UCSD-AML1 (cell line): ENCODE measurements around the gene SUOX.
A peak's percentile ranks its signal among the peaks of the same experiment; 100 is the strongest.
"Not testable (repeated sequence)": the region's sequence is repeated elsewhere in the genome, so short reads cannot be mapped to it uniquely, and the experiment has no call there.

Experiments
- DNase-seq: peaks from one replicate; lab custom pipeline; 2025; ENCODE audit not compliant: unreplicated experiment; lab: John Stamatoyannopoulos, UW

The SUOX gene

DNA sequence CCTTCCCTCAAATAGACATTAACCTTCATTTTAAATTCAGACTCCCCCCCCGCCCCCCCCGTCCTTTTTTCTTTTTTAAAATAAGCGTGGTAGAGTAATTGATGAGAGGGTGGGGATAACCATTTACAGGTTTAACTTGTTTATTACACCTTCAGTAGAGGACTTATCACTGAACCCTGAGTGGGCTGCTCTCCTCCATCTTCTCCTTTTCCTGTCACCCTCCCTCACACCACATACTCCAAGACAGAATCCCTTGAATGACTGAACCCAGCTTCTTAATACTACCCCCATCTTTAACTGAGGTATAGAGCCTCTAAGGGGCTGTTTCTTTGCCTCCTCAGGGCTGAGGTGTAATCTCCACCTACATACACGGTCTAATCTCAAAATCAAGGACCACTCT, 20.1 kb downstream of the SUOX start:
- DNase-seq: no peak

DNA sequence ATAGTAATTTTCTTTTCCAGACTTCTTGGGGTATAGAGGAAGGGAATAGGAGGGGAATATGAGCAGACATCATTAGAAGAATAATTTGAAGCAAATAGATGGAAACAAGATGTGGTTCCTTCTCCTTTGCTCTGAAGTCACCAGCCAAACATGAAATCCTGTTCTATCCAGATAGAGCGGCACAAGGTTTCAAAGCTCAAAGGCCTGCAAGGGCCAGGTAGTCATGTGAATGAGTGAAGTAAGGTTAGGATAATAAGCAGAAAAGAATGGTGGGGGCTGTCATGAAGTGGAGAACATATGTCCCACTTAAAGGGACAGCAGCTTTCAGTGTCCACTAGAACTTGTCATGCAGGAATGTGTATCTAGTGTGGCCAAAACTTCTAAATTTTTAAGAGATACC, 21.3 kb downstream of the SUOX start:
- DNase-seq: no peak

DNA sequence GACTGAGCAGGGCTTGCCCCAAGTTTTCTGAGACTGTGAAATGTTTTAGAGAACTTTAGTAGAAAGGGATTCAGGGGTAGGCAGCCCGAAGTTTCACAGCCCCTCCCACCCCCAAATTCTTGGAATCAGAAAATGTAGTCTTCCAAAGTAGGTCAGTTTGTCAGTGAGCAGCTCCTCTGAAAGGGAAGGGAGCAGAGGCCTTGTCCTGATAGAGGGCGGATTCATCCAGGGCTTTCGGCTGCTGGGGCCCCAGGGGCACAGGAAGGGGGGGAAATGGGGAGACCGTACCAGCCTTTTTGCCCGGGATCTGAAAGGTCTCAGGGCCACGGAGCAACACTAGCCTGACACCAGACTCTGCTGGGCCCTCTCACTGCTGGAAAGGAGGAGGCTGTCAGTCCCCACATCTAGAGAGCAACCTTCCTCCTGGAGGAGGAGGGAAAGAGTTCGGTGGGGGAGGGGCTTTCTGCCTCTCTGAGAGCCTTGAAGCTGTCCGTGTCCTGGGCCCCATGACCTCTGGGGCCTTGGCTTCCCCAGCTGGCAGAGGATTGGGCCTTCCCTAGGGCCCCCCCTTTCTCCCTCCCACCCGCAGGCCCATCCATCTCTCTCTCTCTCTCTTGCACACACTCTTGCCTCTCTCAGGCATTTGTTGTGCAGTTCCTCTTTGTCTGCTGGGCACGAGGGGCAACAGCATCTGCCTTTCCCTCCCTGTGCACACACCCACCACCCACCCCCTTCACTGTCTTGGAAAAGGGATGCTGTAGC, 23.5 kb downstream of the SUOX start, which contains the start of gene IKZF4:
Gene IKZF4 (plus strand): TSS at position 621 of the 762 bp plus-strand sequence. CDS start 451 bp downstream, outside the sequence.
- peak; percentile 73 for DNase-seq

DNA sequence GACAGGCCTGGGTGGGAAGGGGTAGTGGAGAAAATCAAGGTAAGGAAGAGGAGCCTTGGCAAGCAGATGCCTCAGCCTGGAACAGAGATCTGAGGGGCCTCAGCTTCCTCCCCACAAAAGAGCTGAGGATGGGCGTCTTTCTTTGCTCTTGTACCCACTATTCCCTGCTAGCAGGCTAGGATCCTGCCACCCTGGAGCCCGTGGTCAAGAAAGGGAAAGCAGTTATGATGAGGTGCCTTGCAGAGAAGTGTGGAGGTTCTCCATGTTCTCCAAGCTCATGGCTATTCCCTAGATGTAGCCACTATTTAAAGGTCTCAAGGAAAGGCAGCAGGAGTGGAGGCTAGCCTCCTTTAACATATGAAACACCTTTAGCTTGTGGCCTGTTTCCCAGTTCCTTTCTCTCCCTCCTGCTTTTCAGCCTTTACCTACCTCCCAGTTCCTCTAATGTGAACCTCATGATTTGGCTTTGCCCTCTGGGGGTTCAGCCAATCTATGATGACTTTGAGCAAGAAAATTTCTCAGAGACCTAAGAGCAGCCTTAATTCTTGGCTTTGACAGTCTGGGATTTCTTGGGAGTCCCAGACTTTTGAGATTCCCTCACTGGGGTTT, 24.9 kb downstream of the SUOX start:
- peak; percentile 42 for DNase-seq

DNA sequence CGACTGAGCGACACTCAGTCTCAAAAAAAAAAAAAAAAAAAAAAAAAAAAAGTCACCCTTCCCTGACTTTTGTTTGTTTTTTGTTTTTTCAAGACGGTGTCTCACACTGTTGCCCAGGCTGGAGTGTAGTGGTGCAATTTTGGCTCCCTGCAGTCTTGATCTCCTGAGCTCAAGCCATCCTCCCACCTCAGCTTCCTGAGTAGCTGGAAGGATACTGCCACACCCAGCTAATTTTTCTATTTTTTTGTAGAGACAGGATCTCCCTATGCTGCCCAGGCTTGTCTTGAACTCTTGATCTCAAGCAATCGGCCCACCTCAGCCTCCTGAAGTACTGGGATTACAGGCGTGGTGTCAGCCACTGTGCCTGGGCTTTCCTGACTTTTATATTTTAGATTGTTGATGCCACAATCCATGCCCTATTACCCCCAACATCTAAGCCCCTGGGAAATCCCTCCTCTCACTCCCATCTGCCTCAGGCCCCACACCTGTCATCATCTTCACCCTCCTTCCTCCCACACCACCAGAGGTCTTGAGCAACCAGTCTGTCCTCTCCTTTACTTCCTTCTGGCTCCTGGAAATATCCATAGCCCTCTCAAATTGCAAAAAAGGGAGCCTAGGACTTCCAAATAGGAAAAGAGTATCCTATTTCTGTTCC, 31.6 kb downstream of the SUOX start:
- no peak for DNase-seq

DNA sequence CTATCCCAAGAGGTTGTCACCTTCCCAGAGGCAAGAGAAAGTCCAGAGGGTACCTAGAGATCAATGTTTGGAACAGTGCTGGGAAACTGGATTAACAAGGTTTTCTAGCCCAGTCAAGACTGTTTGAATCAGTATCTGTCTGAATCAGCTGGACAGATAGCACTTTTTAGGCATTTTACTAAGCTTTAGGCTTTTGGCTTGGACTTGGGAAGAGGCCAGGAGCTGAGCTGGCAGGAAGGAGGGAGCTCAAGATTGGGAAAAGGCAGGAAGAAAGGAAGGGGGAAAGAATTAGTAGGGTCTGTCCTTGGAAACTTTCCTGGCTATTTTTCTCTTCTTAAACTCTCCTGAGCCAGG, 32.1 kb downstream of the SUOX start:
- DNase-seq: no peak

DNA sequence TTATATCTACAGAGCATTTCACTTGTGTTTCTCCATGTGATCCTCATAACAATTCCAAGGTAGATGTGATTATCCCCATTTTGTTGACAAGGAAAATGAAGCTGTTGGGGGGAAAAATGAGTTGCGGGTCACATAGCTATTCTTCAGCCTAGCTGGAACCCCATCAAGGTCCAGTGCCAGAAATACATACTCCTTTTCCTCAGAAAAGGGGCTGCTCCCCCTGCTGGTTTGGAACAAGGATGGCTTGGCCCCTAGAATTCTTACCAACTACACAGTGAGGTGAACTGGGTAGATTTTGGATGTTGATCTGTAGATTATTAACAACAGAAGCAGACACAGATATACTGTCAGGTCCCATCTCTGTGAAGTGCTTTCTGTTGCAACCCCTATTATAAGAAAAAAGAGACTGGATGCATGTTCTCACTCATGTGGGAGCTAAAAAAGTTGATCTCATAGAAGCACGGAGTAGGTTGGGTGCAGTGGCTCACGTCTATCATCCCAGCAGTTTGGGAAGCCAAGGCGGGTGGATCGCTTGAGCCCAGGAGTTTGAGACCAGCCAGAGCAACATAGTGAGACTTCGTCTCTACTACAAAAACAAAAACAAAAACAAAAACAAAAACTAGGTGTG, 32.7 kb downstream of the SUOX start:
- peak; percentile 20 for DNase-seq

DNA sequence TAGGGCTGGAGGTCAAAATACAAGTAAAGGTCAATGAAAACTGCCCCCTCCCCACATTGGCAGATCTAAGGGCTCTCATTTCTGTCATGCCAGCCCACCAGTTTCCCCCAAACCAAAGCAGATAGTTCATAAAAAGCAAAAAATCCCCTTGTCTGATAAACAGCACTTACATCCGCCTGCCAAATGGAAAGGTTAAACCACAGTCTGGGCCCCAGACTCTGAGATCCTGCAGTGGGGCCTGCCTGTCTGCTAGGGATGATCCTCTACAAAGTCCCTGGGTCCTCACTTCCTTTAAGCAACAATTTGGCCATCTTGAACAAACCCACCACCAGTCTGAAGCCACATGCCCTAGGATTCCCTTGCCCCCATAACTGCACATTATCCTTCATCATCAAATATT, 34.9 kb downstream of the SUOX start:
- DNase-seq: no peak

DNA sequence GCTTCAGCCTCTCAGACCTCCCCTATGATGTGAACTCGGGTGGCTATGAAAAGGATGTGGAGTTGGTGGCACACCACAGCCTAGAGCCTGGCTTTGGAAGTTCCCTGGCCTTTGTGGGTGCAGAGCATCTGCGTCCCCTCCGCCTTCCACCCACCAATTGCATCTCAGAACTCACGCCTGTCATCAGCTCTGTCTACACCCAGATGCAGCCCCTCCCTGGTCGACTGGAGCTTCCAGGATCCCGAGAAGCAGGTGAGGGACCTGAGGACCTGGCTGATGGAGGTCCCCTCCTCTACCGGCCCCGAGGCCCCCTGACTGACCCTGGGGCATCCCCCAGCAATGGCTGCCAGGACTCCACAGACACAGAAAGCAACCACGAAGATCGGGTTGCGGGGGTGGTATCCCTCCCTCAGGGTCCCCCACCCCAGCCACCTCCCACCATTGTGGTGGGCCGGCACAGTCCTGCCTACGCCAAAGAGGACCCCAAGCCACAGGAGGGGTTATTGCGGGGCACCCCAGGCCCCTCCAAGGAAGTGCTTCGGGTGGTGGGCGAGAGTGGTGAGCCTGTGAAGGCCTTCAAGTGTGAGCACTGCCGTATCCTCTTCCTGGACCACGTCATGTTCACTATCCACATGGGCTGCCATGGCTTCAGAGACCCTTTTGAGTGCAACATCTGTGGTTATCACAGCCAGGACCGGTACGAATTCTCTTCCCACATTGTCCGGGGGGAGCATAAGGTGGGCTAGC, 37.7 kb downstream of the SUOX start:
- DNase-seq: no peak

DNA sequence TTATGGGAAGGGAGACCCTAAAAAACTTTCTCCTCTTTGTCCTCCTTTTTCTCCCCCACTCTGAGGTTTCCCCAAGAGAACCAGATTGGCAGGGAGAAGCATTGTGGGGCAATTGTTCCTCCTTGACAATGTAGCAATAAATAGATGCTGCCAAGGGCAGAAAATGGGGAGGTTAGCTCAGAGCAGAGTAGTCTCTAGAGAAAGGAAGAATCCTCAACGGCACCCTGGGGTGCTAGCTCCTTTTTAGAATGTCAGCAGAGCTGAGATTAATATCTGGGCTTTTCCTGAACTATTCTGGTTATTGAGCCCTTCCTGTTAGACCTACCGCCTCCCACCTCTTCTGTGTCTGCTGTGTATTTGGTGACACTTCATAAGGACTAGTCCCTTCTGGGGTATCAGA, 40.1 kb downstream of the SUOX start:
- no peak for DNase-seq

DNA sequence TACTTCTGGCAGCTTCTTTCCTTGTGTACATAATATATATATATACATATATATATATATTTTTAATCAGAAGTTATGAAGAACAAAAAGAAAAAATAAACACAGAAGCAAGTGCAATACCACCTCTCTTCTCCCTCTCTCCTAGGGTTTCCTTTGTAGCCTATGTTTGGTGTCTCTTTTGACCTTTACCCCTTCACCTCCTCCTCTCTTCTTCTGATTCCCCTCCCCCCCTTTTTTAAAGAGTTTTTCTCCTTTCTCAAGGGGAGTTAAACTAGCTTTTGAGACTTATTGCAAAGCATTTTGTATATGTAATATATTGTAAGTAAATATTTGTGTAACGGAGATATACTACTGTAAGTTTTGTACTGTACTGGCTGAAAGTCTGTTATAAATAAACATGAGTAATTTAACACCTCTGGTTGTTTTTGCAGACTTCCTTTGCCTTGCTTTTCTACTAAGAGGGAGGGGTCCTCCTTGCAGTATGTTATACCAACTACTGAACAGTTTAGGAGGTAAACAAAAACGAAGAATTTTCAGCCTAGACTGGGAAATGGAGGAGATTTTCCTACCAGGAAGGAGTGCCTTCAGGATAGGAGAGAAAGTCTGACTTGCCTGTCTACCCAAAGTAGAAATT, 41.1 kb downstream of the SUOX start:
- DNase-seq: no peak

DNA sequence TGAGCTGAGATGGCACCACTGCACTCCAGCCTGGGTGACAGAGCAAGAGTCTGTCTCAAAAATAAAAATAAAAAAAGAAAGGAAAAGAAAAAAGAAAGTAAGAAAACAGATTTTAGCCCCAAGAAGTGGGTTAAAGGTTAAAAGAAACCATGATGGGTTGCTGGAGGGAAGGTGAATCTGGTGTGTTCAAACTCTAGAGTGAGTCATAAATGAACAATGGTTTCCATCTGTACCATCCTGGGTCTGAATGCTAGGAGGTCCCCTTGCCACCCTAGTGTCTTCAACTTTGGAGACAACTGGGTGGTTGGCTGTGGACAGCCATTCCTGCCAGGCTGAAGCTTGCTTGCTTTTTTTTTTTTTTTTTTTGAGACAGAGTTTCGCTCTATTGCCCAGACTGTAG, 43.1 kb downstream of the SUOX start:
- no peak for DNase-seq

DNA sequence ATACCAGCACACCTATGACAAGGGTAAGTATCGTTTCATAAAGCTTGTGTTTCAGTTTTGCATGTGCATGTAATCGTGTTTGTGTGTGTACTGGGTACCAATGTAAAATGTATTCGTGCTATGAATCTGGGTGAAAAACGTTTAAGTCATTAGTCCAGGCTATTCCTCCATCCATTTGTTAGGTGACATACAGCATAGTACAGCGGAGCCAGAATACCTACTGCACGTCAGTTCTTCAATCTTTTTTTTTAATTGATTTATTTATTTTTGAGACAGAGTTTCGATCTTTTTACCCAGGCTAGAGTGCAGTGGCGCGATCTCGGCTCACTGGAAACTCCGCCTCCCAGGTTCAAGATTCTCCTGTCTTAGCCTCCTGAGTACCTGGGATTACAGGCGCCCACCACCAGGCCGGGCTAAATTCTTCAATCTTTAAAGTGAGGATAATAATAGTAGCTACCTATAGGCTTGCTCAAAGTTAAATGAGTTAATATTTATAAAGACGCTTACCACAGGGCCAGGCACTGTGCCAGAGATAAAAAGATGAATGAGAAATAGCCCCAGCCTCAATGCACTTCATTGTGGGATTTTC, 44.0 kb downstream of the SUOX start:
- DNase-seq: no peak

DNA sequence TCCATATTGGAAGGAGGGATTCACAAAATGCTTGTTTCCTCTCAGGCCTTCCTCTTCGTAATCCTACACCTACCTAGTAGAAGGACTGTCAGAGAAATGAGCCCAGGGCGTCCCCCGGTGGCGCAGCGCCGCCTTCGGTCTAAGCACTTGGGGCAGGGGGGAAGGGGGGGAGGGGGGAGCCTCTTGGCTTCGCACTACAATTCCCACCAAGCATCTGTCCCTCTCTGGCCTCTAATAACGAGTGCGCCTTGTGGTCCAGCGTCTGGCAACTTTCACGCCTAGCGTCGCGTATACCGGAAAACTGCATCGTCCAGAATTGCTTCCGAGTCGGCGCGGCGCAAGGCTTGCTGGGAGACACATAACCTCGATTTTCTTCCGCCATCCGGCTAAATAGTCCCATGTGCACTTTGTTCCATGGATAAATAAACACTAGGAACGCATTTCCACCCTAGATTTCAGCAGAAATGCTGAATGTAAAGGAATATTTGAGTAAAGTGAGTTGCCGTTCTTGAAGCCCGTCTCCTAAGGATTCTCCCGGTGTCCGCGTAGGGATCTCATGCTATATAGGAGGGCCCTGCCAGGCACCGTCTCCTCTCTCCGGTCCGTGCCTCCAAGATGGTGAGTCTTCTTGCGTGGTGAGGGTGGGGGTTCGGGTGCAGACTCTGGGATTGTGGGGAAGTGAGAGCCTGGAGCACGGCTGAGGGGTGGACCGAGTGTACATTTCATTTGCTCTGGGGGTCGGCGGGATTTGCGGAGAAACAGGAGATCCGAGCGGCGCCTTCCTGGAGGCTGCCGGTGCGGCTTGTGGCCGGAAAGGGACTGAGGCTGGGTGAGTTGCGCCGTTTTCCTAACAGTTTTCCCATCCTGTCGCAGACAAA, 44.7 kb downstream of the SUOX start, which contains the start of gene RPS26:
Gene RPS26 (plus strand): TSS at position 367 of the 878 bp plus-strand sequence. CDS start 249 bp downstream, at position 616.
- DNase-seq: peak; percentile 96

DNA sequence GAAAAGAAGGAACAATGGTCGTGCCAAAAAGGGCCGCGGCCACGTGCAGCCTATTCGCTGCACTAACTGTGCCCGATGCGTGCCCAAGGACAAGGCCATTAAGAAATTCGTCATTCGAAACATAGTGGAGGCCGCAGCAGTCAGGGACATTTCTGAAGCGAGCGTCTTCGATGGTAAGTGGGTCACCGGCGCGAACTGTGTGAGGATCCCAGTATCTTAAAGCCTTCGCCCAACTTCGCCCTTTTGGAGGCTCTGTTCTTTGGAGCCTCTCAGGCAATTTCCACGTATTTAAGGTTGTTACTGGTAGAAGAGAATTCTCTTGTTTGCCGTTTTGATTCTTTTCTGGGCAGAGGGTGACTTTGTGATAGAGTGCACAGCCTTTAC, 45.3 kb downstream of the SUOX start:
- DNase-seq: not testable (repeated sequence)

DNA sequence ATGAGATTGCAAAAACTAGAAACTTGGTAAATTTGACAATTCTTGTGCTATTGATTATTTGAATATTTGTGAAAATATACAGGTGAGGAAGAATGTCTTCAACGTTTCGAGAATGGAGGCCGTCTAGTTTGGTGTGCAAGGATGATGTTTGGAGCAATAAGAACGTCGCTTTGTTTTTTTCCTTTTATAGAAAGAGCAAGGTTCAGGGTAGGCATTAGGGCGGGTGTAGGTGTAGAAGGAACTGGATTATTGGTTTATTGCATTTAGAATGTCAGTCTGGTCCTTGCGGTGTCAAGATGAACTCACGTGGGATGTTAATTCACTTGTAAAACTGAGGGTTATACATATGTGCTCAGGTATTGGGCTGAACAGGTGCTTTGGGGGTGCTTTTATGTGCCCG, 45.8 kb downstream of the SUOX start:
- no peak for DNase-seq

DNA sequence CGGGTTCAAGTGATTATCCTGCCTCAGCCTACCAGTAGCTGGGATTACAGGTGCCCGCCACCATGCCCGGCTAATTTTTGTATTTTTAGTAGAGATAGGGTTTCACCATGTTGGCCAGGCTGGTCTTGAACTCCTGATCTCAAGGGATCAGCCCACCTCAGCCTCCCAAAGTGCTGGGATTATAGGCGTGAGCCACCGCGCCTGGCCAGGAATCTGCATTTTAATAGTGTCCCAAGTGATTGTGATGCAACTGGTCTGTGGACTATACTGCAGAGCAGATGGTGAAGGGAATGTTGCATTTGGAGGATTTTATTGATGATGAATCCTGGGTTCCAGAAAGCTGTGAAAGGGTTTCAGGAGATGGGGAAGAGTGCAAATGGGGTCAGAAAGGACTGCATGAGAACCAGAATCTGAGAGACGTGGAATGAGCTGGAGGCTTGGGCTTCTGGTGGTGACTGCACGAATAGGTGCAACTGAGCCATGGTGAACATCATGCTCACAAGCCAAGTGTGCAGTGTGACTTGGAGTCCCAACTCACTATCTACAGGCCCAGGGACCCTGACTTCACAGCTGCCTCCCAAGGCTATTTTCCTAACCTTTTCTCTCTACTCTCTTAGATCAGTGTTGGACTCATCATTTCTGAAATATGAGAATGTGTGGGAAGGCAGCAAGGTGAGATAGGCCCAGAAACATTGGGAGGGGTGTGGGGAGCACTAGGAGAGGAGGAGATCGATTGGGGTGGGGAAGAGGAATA, 49.1 kb downstream of the SUOX start:
- no peak for DNase-seq

DNA sequence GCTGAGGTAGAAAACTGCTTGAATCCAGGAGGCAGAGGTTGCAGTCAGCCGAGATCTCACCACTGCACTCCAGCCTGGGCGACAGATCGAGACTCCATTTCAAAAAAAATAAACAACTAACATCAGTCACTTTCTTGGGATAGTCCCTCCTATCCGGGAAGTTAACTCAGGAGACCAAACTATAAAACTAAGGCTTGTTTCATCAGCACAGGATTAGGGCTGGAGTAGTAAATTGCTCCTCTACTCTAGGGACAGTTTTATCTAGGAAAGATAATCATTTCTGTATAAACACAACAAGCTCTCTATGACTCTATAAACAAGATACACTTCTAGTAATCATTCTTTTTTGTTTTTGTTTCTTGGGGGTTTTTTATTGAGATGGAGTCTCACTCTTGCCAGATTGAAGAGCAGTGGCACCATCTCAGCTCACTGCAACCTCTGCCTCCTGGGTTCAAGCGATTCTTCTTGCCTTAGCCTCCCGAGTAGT, 56.4 kb downstream of the SUOX start:
- DNase-seq: no peak
